SU-DHL-6 (cell line): ENCODE results near the gene EGFL7.

Experiments
- EZH2phosphoT487 ChIP-seq: fragments of 200-600 bp; sonication (generic), shearing (Covaris generic); conservative IDR thresholded peaks from 2 replicates; pipeline ENCODE4 v1.6.1; 2018; ENCODE audit warnings: mild to moderate bottlenecking, antibody characterized with exemption, low read length, moderate library complexity, mixed read lengths
- TF ChIP-seq, protein P1 (sequence below): fragments of 200-600 bp; sonication (generic); IDR thresholded peaks from one replicate; pipeline ENCODE4 v1.5.1; 2017; ENCODE audit warnings: antibody characterized with exemption, mild to moderate bottlenecking, low read length, moderate library complexity; ENCODE audit not compliant: insufficient read depth, poor library complexity, severe bottlenecking

DNA sequence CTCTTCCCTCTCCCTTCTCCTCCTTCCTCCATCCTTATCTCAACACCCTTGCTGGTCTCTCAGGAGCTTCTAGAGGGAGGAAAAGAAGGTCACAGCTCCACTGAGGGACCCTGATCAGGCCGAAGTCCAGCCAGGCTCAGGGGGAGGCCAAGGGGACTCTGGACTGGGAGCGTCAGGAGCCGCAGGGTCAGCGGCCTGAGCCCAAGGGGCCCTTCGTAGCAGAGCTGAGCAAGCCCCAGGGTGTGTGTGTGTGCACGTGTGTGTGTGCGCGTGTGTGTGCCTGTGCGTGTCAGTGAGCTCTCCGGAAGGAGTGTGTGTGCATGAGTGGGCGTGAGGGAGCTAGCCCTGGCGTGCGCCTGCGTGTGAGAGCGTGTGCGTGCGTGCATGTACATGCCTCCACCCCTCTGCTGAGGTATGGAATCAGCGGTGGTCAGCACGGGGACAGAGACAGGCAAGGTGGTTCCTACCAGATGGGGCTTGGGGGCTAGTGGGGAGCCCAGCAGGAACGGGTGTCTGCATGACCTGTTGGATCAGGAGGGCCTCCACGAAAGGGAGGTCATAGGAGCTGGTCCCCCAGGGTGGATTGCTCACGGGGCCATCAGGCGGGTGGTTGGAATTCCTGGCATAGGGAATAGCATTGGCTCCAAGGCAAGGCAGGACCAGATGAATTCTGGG lies 34.6 kb downstream of the EGFL7 start:
- TF ChIP-seq, protein P1, sequence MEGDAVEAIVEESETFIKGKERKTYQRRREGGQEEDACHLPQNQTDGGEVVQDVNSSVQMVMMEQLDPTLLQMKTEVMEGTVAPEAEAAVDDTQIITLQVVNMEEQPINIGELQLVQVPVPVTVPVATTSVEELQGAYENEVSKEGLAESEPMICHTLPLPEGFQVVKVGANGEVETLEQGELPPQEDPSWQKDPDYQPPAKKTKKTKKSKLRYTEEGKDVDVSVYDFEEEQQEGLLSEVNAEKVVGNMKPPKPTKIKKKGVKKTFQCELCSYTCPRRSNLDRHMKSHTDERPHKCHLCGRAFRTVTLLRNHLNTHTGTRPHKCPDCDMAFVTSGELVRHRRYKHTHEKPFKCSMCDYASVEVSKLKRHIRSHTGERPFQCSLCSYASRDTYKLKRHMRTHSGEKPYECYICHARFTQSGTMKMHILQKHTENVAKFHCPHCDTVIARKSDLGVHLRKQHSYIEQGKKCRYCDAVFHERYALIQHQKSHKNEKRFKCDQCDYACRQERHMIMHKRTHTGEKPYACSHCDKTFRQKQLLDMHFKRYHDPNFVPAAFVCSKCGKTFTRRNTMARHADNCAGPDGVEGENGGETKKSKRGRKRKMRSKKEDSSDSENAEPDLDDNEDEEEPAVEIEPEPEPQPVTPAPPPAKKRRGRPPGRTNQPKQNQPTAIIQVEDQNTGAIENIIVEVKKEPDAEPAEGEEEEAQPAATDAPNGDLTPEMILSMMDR, result no peak
- TF ChIP-seq EZH2phosphoT487, result no peak
